Tibial nerve (tissue), 4 donors: ENCODE measurements around the gene CD81. TPM values are rescaled to one million over a fixed set of nuclear protein-coding genes. Genes with fewer than 3 reads are reported as not detected.

Experiments
- DNase-seq, 2 donors: peaks; one replicate each; pipeline ENCODE4 v3.0.0-alpha.2; 2019; ENCODE audit warnings: low spot score in 2 of 2
- H3K27ac ChIP-seq, 4 donors: fragments of 200-600 bp; sonication (generic) in 3 of 4; one replicate each; pipeline ENCODE4 v1.5.1; 2017 to 2019; ENCODE audit warnings: mild to moderate bottlenecking in 1 of 4
- H3K27me3 ChIP-seq, 2 donors: fragments of 200-600 bp; sonication (generic) in 1 of 2; one replicate each; pipeline versions ENCODE4 v1.5.1 to v1.6.0; 2017 to 2019
- H3K36me3 ChIP-seq, 3 donors: fragments of 200-600 bp; sonication (generic); one replicate each; pipeline ENCODE4 v1.5.1; 2018 to 2019
- H3K4me1 ChIP-seq, 4 donors: fragments of 200-600 bp; sonication (generic) in 3 of 4; one replicate each; pipeline ENCODE4 v1.5.1; 2017 to 2019
- H3K4me3 ChIP-seq, 4 donors: fragments of 200-600 bp; sonication (generic) in 3 of 4; one replicate each; pipeline ENCODE4 v1.5.1; 2017 to 2019; ENCODE audit warnings: mild to moderate bottlenecking in 1 of 4, moderate library complexity in 1 of 4
- H3K9me3 ChIP-seq, 4 donors: fragments of 200-600 bp; sonication (generic) in 3 of 4; one replicate each; pipeline ENCODE4 v1.5.1; 2017 to 2019
- EP300 ChIP-seq, 2 donors: sonication (generic); formaldehyde crosslinking; IDR thresholded peaks; one replicate each; pipeline ENCODE4 v1.6.1; 2017; ENCODE audit warnings: antibody characterized with exemption in 2 of 2, mild to moderate bottlenecking in 1 of 2
- POLR2A ChIP-seq, 2 donors: fragments of 450-650 bp; IDR thresholded peaks; one replicate each; pipeline ENCODE4 v1.6.1; 2017; ENCODE audit warnings: antibody characterized with exemption in 2 of 2, mild to moderate bottlenecking in 2 of 2, moderate library complexity in 2 of 2
- WGBS, 2 donors: methylation state at CpG; one replicate each; pipeline ENCODE4 v1.1.5; 2018; 5-methylcytosine and 5-hydroxymethylcytosine counted together
- total RNA-seq, 4 donors: library from RNA; depleted of rRNA; stranded (reverse); fragments of >200 nt; gene quantifications; one replicate each; pipeline ENCODE4 v1.1.0, GENCODE V29; 2016
- TF ChIP-seq, protein P1 (sequence below), 5 experiments: fragments of 200-600 bp in 3 of 5; fragments of 450-650 bp in 2 of 5; sonication (generic) in 3 of 5; IDR thresholded peaks; one replicate each; pipeline ENCODE4 v1.5.1; 2016 to 2019; ENCODE audit warnings: antibody characterized with exemption in 5 of 5, mild to moderate bottlenecking in 3 of 5, moderate library complexity in 2 of 5

CD81 gene
- total RNA-seq, 4 donors from 2014 or later, result 650 to 822 (median 674) TPM

- Histone ChIP-seq H3K27ac (no peak overlapping the region), H3K4me1 (no peaks in the 10 kb centered on the region), H3K36me3 (no peaks in the 10 kb centered on the region), H3K27me3 (no peaks in the 10 kb centered on the region), H3K4me3 (no peak overlapping the region), H3K9me3 (no peaks in the 10 kb centered on the region)
- TF ChIP-seq, protein P1, sequence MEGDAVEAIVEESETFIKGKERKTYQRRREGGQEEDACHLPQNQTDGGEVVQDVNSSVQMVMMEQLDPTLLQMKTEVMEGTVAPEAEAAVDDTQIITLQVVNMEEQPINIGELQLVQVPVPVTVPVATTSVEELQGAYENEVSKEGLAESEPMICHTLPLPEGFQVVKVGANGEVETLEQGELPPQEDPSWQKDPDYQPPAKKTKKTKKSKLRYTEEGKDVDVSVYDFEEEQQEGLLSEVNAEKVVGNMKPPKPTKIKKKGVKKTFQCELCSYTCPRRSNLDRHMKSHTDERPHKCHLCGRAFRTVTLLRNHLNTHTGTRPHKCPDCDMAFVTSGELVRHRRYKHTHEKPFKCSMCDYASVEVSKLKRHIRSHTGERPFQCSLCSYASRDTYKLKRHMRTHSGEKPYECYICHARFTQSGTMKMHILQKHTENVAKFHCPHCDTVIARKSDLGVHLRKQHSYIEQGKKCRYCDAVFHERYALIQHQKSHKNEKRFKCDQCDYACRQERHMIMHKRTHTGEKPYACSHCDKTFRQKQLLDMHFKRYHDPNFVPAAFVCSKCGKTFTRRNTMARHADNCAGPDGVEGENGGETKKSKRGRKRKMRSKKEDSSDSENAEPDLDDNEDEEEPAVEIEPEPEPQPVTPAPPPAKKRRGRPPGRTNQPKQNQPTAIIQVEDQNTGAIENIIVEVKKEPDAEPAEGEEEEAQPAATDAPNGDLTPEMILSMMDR (IDR thresholded peaks at IDR 0.05), result no peak
- TF ChIP-seq EP300 (IDR thresholded peaks at IDR 0.05), result no peak
- TF ChIP-seq POLR2A (IDR thresholded peaks at IDR 0.05), result no peak
- DNase-seq, result no peak
- 85 to 92% methylated on average over 4 of the region's 4 CpGs for WGBS, 2 donors
Observed at GRCh38 chr11:2343502-2343901, 33.6 kb upstream of the CD81 start.

- no peak for TF ChIP-seq EP300 (IDR thresholded peaks at IDR 0.05)
- TF ChIP-seq, protein P1 (IDR thresholded peaks at IDR 0.05), result no peak
- no peak for TF ChIP-seq POLR2A (IDR thresholded peaks at IDR 0.05)
- no peak overlapping the region for H3K4me3 ChIP-seq
- no peak overlapping the region for H3K27ac ChIP-seq
- no peaks in the 10 kb centered on the region for H3K27me3 ChIP-seq
- H3K36me3 ChIP-seq, result no peaks in the 10 kb centered on the region
- WGBS, 2 donors, result 84 to 87% methylated on average over 2 of the region's 2 CpGs
- no peaks in the 10 kb centered on the region for H3K4me1 ChIP-seq
- DNase-seq, result no peak
- peaks cover 0 to 14% (median 0%) of the 10 kb centered on the region in 4 donors for H3K9me3 ChIP-seq
Observed at GRCh38 chr11:2345050-2345449, 32.1 kb upstream of the CD81 start.

GRCh38 chr11:2346014-2346413, 31.1 kb upstream of the CD81 start:
- no peaks in the 10 kb centered on the region for H3K27me3 ChIP-seq
- WGBS, 2 donors, result 67 to 76% methylated on average over 3 to 4 of the region's 4 CpGs
- H3K9me3 ChIP-seq, result peaks cover 0 to 18% (median 0%) of the 10 kb centered on the region in 4 donors
- H3K36me3 ChIP-seq, result no peaks in the 10 kb centered on the region
- no peak overlapping the region for H3K4me3 ChIP-seq
- no peak overlapping the region for H3K27ac ChIP-seq
- TF ChIP-seq EP300 (IDR thresholded peaks at IDR 0.05), result no peak
- TF ChIP-seq, protein P1 (IDR thresholded peaks at IDR 0.05), result no peak
- no peak for TF ChIP-seq POLR2A (IDR thresholded peaks at IDR 0.05)
- no peaks in the 10 kb centered on the region for H3K4me1 ChIP-seq
- no peak for DNase-seq

DNA sequence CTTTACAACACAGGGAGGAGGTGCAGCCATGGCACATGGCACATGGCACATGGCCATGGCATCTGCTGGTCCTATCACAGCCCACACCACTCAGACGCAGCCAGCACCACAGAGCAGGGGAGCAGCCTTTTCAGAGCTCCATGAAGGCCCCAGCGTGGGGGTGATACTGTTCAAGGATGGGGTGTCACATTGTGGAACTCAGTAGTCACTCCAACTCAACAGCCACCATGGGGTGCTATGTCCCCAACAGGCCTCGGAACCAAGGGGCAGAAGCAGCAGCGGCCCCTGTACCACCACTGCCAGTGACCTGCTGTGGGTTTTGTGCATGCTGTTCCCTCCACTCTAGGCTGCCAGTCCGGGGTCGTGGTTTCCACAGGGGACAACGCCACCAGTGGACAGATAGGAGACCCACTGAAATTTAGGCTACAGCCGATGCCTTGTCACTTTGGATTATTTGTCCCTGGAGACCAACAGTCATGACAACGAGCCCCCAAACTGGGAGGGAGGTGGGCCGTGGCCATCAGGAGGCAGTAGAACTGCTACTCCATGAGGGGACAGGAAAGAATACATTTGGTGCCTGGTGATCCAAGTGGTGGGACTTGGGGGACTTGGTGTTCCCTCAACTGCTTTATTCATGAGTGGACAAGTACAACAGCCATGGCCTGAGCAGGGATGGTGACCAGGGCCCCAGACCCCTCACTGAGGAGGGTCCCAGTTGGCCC, 30.4 kb upstream of the CD81 start:
- H3K27me3 ChIP-seq, result no peaks in the 10 kb centered on the region
- peaks cover 0 to 18% (median 0%) of the 10 kb centered on the region in 4 donors for H3K9me3 ChIP-seq
- TF ChIP-seq, protein P1 (IDR thresholded peaks at IDR 0.05), result no peak
- no peak for TF ChIP-seq EP300 (IDR thresholded peaks at IDR 0.05)
- TF ChIP-seq POLR2A (IDR thresholded peaks at IDR 0.05), result no peak
- H3K36me3 ChIP-seq, result no peaks in the 10 kb centered on the region
- H3K4me1 ChIP-seq, result no peaks in the 10 kb centered on the region
- 84 to 95% methylated on average over 10 of the region's 10 CpGs for WGBS, 2 donors
- DNase-seq, result no peak
- H3K4me3 ChIP-seq, result no peak overlapping the region
- no peak overlapping the region for H3K27ac ChIP-seq

GRCh38 chr11:2347308-2347830, 29.7 kb upstream of the CD81 start:
- 77 to 78% methylated on average over 9 of the region's 9 CpGs for WGBS, 2 donors
- Histone ChIP-seq H3K36me3 (no peaks in the 10 kb centered on the region), H3K4me3 (no peak overlapping the region)

More at GRCh38 chr11:2347308-2347830, 29.7 kb upstream of the CD81 start:
- Histone ChIP-seq H3K4me1 (no peaks in the 10 kb centered on the region), H3K27ac (no peak overlapping the region), H3K27me3 (no peaks in the 10 kb centered on the region), H3K9me3 (peaks cover 0 to 18% (median 0%) of the 10 kb centered on the region in 4 donors)
- TF ChIP-seq, protein P1 (IDR thresholded peaks at IDR 0.05), result no peak
- TF ChIP-seq POLR2A (IDR thresholded peaks at IDR 0.05) (no peak), EP300 (IDR thresholded peaks at IDR 0.05) (no peak)
- no peak for DNase-seq
